Loucy (cell line): ENCODE results near the gene RGL4.

ENCODE experiments used
- EZH2phosphoT487 ChIP-seq: fragments of 200-600 bp; IDR thresholded peaks from 2 replicates; pipeline ENCODE4 v1.6.1; 2018; ENCODE audit warnings: antibody characterized with exemption, mild to moderate bottlenecking, moderate library complexity, borderline replicate concordance
- TF ChIP-seq, protein P1 (sequence below): fragments of 200-600 bp; sonication (generic); conservative IDR thresholded peaks from 2 replicates; pipeline ENCODE4 v1.5.1; 2014; ENCODE audit warnings: mild to moderate bottlenecking, antibody characterized with exemption, low read length

DNA sequence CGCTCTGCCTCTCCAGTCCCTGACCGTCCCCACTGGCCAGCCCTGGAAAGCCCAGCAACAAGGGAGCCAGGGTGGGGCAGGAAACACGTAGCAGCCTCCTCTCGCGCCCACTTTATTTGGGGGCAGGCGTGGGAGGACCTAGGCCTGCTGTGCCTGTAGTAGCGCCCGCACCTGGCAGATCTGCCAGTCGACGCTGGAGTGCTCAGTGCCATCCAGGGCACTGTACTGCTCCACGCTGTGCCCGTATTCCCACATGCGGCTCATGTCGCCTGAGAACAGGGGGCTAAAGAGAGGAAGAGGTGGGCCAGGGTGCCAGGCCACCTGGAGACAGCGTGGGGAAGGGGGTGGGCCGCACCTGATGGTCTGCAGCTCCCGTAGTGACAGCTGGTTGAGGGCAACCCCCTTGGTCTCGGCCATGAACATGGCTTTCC is 41.7 kb upstream of the RGL4 start:
- TF ChIP-seq, protein P1, sequence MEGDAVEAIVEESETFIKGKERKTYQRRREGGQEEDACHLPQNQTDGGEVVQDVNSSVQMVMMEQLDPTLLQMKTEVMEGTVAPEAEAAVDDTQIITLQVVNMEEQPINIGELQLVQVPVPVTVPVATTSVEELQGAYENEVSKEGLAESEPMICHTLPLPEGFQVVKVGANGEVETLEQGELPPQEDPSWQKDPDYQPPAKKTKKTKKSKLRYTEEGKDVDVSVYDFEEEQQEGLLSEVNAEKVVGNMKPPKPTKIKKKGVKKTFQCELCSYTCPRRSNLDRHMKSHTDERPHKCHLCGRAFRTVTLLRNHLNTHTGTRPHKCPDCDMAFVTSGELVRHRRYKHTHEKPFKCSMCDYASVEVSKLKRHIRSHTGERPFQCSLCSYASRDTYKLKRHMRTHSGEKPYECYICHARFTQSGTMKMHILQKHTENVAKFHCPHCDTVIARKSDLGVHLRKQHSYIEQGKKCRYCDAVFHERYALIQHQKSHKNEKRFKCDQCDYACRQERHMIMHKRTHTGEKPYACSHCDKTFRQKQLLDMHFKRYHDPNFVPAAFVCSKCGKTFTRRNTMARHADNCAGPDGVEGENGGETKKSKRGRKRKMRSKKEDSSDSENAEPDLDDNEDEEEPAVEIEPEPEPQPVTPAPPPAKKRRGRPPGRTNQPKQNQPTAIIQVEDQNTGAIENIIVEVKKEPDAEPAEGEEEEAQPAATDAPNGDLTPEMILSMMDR: no peak
- no peak for TF ChIP-seq EZH2phosphoT487
